Neural progenitor cell (in vitro differentiated cells): ENCODE data around the gene PRKAG1. TPM values are rescaled to one million over a fixed set of nuclear protein-coding genes. Genes with fewer than 3 reads are reported as not detected.

ENCODE experiments used
- DNase-seq: peaks from one replicate; pipeline ENCODE4 v3.0.0-alpha.2; 2016; ENCODE audit warnings: low spot score
- H2AFZ ChIP-seq: fragments of 200-600 bp; sonication (generic); replicated peaks from 2 replicates; pipeline ENCODE4 v1.6.1; 2016; ENCODE audit warnings: antibody characterized with exemption
- H3F3A ChIP-seq: fragments of 200-600 bp; sonication (generic); 2 replicates; pipeline ENCODE4 v1.6.1; 2016; ENCODE audit warnings: antibody characterized with exemption, low read depth
- H3K27ac ChIP-seq: fragments of 200-600 bp; sonication (generic); 2 replicates; pipeline ENCODE4 v1.5.1; 2016; ENCODE audit warnings: mild to moderate bottlenecking
- H3K27me3 ChIP-seq: fragments of 200-600 bp; sonication (generic); 2 replicates; pipeline ENCODE4 v1.6.1; 2016; ENCODE audit warnings: mild to moderate bottlenecking, moderate library complexity
- H3K36me3 ChIP-seq: fragments of 200-600 bp; sonication (generic); 2 replicates; pipeline ENCODE4 v1.5.1; 2016
- H3K4me1 ChIP-seq: fragments of 200-600 bp; sonication (generic); 2 replicates; pipeline ENCODE4 v1.6.1; 2016; ENCODE audit warnings: mixed run types
- H3K4me2 ChIP-seq: fragments of 200-600 bp; sonication (generic); 2 replicates; pipeline ENCODE4 v1.6.1; 2016
- H3K4me3 ChIP-seq: fragments of 200-600 bp; sonication (generic); 2 replicates; pipeline ENCODE4 v1.5.1; 2016
- H3K79me2 ChIP-seq: fragments of 200-600 bp; sonication (generic); 2 replicates; pipeline ENCODE4 v1.6.1; 2016; ENCODE audit warnings: low read depth
- H3K9ac ChIP-seq: fragments of 200-600 bp; sonication (generic); 2 replicates; pipeline ENCODE4 v1.6.1; 2016
- H3K9me3 ChIP-seq: fragments of 200-600 bp; sonication (generic); 2 replicates; pipeline ENCODE4 v1.5.1; 2016; ENCODE audit warnings: low read depth
- H4K20me1 ChIP-seq: fragments of 200-600 bp; sonication (generic); 2 replicates; pipeline ENCODE4 v1.6.1; 2016; ENCODE audit warnings: low read depth
- H3K27ac Mint-ChIP-seq: 3 replicates; pipeline ENCODE4 v1.8.0; 2021; ENCODE audit warnings: mixed read lengths
- H3K27me3 Mint-ChIP-seq: 2 replicates; pipeline ENCODE4 v1.8.0; 2022; ENCODE audit warnings: low read depth, mild to moderate bottlenecking, inconsistent platforms, moderate library complexity, mixed read lengths; ENCODE audit not compliant: insufficient read depth
- H3K36me3 Mint-ChIP-seq: 3 replicates; pipeline ENCODE4 v1.8.0; 2021; ENCODE audit warnings: mixed read lengths
- H3K4me1 Mint-ChIP-seq: 3 replicates; pipeline ENCODE4 v1.8.0; 2021; ENCODE audit warnings: mixed read lengths
- H3K4me3 Mint-ChIP-seq: 3 replicates; pipeline ENCODE4 v1.8.0; 2021; ENCODE audit warnings: mild to moderate bottlenecking, moderate library complexity, mixed read lengths
- H3K9me3 Mint-ChIP-seq: 3 replicates; pipeline ENCODE4 v1.8.0; 2020; ENCODE audit warnings: mixed read lengths
- CTCF ChIP-seq: fragments of 200-600 bp; sonication (generic); IDR thresholded peaks from 2 replicates; pipeline ENCODE4 v1.5.1; 2017; ENCODE audit warnings: antibody characterized with exemption, mild to moderate bottlenecking
- EZH2 ChIP-seq: fragments of 200-600 bp; sonication (generic); IDR thresholded peaks from 2 replicates; pipeline ENCODE4 v1.6.1; 2017; ENCODE audit warnings: antibody characterized with exemption, mild to moderate bottlenecking, moderate library complexity
- EZH2phosphoT487 ChIP-seq: fragments of 200-600 bp; sonication (generic); IDR thresholded peaks from 2 replicates; pipeline ENCODE4 v1.6.1; 2017; ENCODE audit warnings: antibody characterized with exemption
- total RNA-seq: library from RNA; depleted of rRNA; stranded (reverse); fragments of >200 nt; gene quantifications from 2 replicates; pipeline ENCODE4 v1.2.3, GENCODE V29; 2015; ENCODE audit warnings: low replicate concordance

The PRKAG1 gene
- total RNA-seq, 1 donor from 2014 or later, result 41.8 TPM

- Histone ChIP-seq H3F3A (peaks cover 34% of the 10 kb centered on the region), H2AFZ (peak overlapping the region; percentile 81), H3K9ac (no peak overlapping the region), H3K4me1 (peaks cover 28% of the 10 kb centered on the region), H3K9me3 (no peaks in the 10 kb centered on the region), H3K4me3 (peak overlapping the region; percentile 51), H3K27me3 (peaks cover 79% of the 10 kb centered on the region), H3K36me3 (no peaks in the 10 kb centered on the region), H4K20me1 (peaks cover 28% of the 10 kb centered on the region), H3K27ac (no peak overlapping the region), H3K4me2 (peak overlapping the region; percentile 81), H3K79me2 (no peaks in the 10 kb centered on the region)
- H3K27ac Mint-ChIP-seq, result no peak overlapping the region
- peak; percentile 64 for TF ChIP-seq EZH2phosphoT487
- no peak for TF ChIP-seq CTCF
- peak; percentile 74 for TF ChIP-seq EZH2
- H3K9me3 Mint-ChIP-seq, result no peaks in the 10 kb centered on the region
- DNase-seq, result peak; percentile 45
- peaks cover 14% of the 10 kb centered on the region for H3K36me3 Mint-ChIP-seq
- peak overlapping the region; percentile 78 for H3K4me3 Mint-ChIP-seq
- peaks cover 54% of the 10 kb centered on the region for H3K27me3 Mint-ChIP-seq
- peaks cover 43% of the 10 kb centered on the region for H3K4me1 Mint-ChIP-seq
Observed at GRCh38 chr12:48998497-48999353, 19.9 kb downstream of the PRKAG1 start.

GRCh38 chr12:48997719-48998496 is 20.7 kb downstream of the PRKAG1 start:
- peak; percentile 65 for DNase-seq

GRCh38 chr12:48996794-48997718 is 21.5 kb downstream of the PRKAG1 start:
- Mint-ChIP-seq H3K4me1 (peaks cover 46% of the 10 kb centered on the region), H3K36me3 (peaks cover 8% of the 10 kb centered on the region), H3K27me3 (peaks cover 54% of the 10 kb centered on the region), H3K27ac (no peak overlapping the region), H3K4me3 (peak overlapping the region; percentile 77), H3K9me3 (no peaks in the 10 kb centered on the region)
- no peaks in the 10 kb centered on the region for H3K36me3 ChIP-seq
- peak overlapping the region; percentile 51 for H3K4me3 ChIP-seq
- no peak overlapping the region for H3K27ac ChIP-seq
- H3K4me1 ChIP-seq, result peaks cover 28% of the 10 kb centered on the region
- no peaks in the 10 kb centered on the region for H3K9me3 ChIP-seq
- peaks cover 34% of the 10 kb centered on the region for H3F3A ChIP-seq
- peak; percentile 77 for TF ChIP-seq CTCF
- peak; percentile 90 for TF ChIP-seq EZH2
- TF ChIP-seq EZH2phosphoT487, result peak; percentile 94
- peak overlapping the region; percentile 81 for H2AFZ ChIP-seq
- H4K20me1 ChIP-seq, result peaks cover 28% of the 10 kb centered on the region
- DNase-seq, result peak; percentile 94
- no peaks in the 10 kb centered on the region for H3K79me2 ChIP-seq
- no peak overlapping the region for H3K9ac ChIP-seq
- peak overlapping the region; percentile 81 for H3K4me2 ChIP-seq
- H3K27me3 ChIP-seq, result peaks cover 96% of the 10 kb centered on the region

More at GRCh38 chr12:48997719-48998496, 20.7 kb downstream of the PRKAG1 start:
- Histone ChIP-seq H3F3A (peaks cover 34% of the 10 kb centered on the region), H3K27ac (no peak overlapping the region), H3K79me2 (no peaks in the 10 kb centered on the region), H3K27me3 (peaks cover 87% of the 10 kb centered on the region), H3K4me1 (peaks cover 28% of the 10 kb centered on the region), H3K36me3 (no peaks in the 10 kb centered on the region), H3K9me3 (no peaks in the 10 kb centered on the region), H3K4me2 (peak overlapping the region; percentile 81), H3K9ac (no peak overlapping the region), H4K20me1 (peaks cover 28% of the 10 kb centered on the region), H3K4me3 (peak overlapping the region; percentile 51), H2AFZ (peak overlapping the region; percentile 81)
- peak; percentile 59 for TF ChIP-seq EZH2
- no peak for TF ChIP-seq EZH2phosphoT487
- Mint-ChIP-seq H3K4me3 (peak overlapping the region; percentile 77), H3K27me3 (peaks cover 57% of the 10 kb centered on the region), H3K4me1 (peaks cover 46% of the 10 kb centered on the region), H3K9me3 (no peaks in the 10 kb centered on the region), H3K27ac (no peak overlapping the region), H3K36me3 (peaks cover 13% of the 10 kb centered on the region)
